Spleen (tissue), 7 donors: ENCODE results near the gene PLA2G4A.

ENCODE experiments used
- POLR2A ChIP-seq, 3 donors: fragments of 450-650 bp; IDR thresholded peaks; one replicate each; pipeline ENCODE4 v1.5.1; 2017; ENCODE audit warnings: antibody characterized with exemption in 3 of 3, mild to moderate bottlenecking in 1 of 3
- TF ChIP-seq, protein P1 (sequence below), 11 experiments: fragments of 200-600 bp in 7 of 11; fragments of 450-650 bp in 4 of 11; sonication (generic) in 4 of 11; IDR thresholded peaks in 8 of 11; conservative IDR thresholded peaks in 3 of 11; 1 replicate in 7 of 11; 2 replicates in 4 of 11; pipeline versions ENCODE4 v1.4.0 to v1.8.0; 2016 to 2021; ENCODE audit warnings: antibody characterized with exemption in 11 of 11, inconsistent platforms in 4 of 11, mild to moderate bottlenecking in 1 of 11
- donor health status: DM: no; HTN: no; CAD: no; lungs with moderate emphysema.
- donor health status: DM: no; HTN: no; CAD: no.
- donor health status: DM: no; HTN: no; CAD: no.

DNA sequence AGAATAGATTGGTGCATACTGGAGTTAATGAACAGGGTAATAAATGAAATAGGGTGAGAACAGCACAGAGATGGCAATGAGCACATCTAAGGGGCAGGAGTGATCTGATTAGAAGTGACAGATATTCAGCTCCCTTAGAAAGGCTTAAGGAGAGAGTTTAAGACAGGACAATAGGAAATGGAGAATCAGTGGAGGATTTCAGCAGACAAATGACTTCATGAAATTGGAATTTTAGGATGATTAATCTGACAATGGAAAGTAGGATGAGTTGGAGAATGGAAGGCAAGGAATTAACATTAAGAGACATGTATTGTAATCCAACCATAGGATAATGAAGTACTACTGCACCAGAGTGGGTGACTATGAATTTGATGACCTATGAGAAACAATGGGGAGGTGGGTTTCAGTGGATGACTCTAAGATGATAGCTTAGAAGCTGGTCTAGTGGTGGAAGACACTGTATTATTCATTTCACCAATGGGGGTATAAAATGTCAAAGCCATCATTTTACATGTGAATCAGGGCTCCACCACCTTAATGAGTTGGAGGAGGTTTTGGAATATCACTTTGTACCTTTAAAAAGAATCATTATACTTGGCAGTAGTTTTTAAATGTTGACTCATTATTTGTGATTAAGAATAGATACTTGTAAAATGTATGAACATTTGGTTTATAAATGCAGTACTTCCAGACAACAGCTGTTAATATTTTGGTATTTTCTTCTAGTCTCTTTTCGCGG lies 139.1 kb downstream of the PLA2G4A start:
- TF ChIP-seq, protein P1, sequence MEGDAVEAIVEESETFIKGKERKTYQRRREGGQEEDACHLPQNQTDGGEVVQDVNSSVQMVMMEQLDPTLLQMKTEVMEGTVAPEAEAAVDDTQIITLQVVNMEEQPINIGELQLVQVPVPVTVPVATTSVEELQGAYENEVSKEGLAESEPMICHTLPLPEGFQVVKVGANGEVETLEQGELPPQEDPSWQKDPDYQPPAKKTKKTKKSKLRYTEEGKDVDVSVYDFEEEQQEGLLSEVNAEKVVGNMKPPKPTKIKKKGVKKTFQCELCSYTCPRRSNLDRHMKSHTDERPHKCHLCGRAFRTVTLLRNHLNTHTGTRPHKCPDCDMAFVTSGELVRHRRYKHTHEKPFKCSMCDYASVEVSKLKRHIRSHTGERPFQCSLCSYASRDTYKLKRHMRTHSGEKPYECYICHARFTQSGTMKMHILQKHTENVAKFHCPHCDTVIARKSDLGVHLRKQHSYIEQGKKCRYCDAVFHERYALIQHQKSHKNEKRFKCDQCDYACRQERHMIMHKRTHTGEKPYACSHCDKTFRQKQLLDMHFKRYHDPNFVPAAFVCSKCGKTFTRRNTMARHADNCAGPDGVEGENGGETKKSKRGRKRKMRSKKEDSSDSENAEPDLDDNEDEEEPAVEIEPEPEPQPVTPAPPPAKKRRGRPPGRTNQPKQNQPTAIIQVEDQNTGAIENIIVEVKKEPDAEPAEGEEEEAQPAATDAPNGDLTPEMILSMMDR (IDR thresholded peaks at IDR 0.05 in 8 of 11, conservative IDR thresholded peaks at IDR 0.05 in 3 of 11) = no peak
- no peak for TF ChIP-seq POLR2A (IDR thresholded peaks at IDR 0.05)
